ENCODE results near the gene ASB7.
"Not testable (repeated sequence)": the region's sequence is repeated elsewhere in the genome, so short reads cannot be mapped to it uniquely, and the experiment has no call there.

ASB7 gene, protein sequence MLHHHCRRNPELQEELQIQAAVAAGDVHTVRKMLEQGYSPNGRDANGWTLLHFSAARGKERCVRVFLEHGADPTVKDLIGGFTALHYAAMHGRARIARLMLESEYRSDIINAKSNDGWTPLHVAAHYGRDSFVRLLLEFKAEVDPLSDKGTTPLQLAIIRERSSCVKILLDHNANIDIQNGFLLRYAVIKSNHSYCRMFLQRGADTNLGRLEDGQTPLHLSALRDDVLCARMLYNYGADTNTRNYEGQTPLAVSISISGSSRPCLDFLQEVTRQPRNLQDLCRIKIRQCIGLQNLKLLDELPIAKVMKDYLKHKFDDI

DNA sequence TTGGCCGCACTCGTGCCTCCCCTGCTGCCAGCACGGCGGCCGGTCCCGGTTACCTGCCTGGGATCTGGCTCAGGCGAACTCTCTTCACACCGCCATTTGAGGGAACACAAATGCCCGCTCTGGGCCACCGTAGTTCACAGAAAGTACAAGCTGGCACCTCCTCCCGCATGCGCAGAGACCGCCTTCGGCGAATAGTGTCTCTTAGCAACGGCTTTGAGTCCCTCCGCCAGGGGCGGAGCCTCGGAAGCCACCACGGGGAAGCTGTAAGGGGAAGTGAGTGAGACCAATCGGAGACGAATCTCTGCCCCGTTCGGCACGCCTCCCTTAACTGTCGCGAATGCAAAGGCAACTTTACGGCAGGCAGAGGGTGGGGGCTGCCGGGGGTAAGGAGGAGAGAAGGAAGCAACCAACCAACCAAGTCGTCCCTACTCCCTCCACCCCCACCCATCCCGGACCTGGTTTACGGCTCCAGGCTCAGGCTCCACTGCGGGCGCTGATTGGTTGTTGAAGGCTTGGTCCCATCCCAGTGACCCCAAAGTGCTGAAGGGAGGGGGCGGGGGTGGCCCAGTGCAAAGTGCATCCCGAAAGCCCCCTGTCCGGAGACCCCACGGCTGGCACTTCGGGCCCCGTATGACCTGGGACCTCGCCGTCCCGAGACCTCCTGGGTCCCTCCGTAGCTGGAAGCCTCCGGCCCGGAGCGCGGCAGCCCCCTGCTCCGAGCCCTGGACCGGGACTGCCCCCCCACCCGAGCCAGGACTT lies at the start of gene ASB7, which contains the start of gene LINS1:
Gene ASB7 (plus strand): TSS at position 526 of the 759 bp plus-strand sequence. CDS start 9,628 bp downstream, outside the sequence.
Gene LINS1 (minus strand): TSS at position 121 of the 759 bp plus-strand sequence. CDS start 21,342 bp downstream, outside the sequence.
- peak; percentile 100 for DNase-seq

DNA sequence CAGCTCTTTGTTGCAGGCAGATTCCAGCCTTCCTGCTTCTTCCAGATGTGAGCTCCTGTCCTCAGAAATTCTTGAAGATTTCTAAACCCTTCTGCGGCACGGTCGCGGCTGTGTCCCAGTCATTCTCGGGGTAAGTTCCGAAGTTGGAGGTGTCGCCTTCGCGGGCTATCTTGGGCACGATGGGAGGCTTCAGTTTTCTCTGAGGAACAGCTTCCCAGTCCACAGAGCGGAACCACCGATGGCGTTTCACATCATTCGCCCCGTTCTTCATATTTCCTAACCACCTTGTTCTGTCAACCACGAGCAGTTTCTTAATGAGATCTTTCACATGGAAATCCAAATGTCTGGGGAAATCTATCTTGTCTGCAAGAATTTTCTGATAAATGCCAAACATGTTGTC lies 48.9 kb upstream of the ASB7 start:
- no peak for DNase-seq

DNA sequence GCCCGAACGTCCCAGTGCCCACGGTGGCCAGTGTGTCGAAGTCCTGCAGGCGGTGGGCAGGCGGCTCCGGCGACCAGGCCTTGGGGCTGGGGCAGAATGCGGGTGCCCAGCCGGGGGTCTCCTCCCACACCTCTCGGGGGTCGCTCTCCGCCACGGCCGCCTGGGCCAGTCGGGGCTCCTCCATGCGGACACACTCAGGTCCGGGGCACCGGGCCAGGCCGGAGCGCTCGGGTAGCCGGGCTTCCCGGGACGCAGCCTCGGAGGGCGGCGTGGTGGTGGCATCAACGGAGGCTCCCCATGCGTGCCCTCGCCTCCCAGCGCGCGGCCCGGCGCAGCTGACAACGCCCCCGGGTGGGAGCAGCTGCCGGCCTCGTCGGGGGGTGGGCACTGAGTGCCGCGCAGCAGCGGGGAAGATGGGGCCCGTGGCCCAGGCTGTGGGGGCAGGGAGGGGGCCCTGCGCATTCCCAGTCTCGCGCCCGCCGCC lies 43.6 kb upstream of the ASB7 start:
- no peak for DNase-seq

DNA sequence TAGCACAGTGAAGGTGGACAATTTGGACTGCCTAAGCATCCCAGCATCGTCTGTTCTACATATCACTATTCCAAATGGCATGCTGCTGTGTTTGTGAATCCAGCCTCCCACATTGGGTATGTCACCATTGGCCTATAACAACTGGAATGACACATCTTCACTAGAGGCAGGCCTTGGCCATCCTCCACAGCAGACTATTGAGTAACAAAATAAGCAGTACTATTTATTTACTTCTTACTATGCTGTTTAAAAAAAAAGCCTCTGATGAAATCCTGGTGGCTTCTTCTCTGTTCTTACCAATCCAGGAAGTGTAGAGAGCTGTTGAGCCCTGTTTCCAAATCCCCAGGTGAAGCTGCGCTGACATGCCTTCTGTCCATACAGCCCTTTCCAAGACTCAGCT lies 43.1 kb upstream of the ASB7 start:
- no peak for DNase-seq

DNA sequence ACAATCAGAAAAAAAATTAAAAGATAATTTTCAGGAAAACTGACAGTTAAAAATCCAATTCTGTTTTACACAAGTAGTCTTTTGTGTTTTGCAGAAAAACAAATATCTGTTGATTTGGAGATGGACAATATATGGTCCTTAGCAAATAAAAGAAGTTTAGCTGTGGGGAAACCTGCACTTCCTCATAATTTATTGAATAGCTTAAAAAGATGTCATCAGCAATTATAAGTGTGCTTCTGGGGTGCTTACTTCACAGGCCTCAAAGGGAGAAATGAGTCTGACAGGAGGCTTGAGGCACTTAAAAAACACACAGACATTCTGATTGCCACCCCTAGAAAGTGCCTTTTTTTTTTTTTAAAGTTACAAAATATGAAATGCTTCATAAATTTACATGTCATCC lies 42.1 kb upstream of the ASB7 start:
- DNase-seq, result no peak

DNA sequence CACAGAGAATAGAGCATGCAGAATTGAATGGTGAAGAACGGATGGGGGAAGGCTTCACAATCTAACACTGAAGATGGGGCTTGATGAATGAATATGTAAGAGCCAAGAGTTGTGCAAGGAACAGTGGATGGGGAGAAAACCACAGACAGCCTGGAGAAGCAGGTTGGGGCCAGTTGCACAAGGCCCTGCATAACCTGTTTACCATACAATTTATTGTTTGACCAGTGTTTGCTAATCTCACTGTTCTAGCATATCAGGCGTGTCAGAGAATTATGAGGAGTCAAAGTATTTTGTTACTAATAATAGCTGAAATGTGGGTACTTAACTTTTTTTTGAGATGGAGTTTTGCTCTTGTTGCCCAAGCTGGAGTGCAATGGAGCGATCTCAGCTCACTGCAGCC lies 36.8 kb upstream of the ASB7 start:
- no peak for DNase-seq

DNA sequence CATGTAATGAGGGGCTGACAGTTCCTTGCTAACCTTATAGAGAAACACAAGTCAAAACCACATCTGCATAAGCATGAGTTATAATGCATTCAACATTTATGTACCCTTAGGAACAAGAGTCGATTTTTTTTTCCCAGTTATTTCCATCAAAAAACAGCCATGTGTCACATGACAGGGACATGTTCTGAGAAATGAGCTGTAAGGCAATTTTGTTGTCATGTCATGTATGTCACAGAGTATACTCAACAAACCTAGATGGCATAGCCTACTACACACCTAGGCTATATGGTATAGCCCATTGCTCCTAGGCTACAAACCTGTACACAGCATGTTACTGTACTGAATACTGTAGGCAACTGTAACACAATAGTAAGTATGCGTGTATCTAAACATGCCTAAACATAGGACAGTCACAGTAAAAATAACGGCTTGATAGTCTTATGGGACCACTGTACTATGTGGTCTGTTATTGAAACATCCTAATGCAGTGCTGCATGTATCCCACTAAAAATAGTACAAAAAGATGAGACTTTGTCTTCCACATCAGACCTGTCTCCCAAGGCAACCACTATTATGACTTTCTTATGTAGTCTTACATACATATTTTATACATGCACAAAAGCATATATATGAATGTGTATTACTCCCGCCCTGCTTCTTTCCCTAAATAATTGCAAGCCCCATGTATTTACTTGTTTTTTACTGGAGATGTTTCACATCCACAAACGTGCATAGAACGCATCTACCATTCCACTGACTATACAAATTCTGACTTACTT lies 35.4 kb upstream of the ASB7 start:
- DNase-seq, result no peak

DNA sequence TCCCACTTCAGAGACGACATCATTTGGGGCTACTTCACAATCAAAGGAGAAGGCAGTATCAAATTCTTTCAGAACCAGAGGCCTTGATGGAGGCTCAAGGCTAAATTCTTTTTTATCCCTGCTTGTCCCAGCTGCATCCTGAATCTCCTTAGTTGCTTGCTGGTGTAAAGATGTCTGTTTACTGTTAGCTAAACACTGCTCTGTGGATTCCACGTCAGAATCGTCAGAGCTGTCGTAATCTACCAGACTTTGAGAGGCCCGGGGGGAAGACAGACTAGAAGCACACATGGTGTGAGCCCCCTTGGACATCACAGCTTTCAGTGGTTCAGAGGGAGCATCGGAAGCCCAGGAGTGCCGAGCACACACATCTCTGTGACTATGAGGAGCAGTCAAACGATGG lies 33.0 kb upstream of the ASB7 start:
- no peak for DNase-seq

DNA sequence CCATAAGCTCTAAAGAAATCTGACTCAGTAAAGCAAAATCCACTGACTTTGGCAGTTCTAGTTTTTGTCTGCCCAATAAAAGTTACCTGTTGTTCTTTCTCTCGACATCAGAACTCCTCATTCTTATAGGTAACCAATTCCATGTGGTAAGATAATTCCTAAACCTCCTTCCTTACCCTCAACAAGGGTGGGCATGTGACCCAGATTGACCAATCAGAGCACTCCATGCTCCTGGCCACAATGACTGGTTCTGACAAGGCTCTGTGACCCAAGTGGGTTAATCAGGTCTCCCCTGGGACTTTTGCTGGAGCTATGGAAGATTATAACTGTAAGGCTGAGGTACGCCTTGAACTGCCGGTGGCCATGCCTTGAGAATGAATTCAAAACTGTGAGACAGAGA lies 32.1 kb upstream of the ASB7 start:
- no peak for DNase-seq

DNA sequence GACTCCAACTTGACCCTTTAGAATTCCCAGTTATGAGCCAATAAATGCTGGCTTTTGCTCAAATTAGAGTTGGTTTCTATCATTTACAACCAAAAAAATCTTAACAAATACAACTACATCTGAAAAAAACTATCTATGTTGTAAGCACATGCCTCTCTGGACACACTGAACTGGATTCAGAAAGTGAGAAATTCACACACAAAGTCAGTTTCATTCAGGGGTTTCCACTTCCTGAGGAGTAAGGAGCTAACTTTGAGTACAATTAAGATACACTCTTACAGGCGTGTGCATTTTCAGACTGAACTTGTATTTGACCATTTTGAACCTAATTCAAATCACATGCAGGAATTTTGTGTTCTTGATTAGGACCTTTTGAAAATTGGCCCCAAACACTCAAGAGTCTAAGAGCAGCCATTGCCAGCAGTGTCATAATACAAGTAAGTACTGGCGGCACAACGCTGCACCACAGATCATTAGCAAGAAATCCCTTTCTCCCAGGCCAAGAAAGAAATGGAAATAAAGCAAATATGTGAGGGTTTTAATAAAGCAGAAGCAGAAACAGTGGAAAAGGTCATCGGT lies 31.6 kb upstream of the ASB7 start:
- DNase-seq, result no peak

DNA sequence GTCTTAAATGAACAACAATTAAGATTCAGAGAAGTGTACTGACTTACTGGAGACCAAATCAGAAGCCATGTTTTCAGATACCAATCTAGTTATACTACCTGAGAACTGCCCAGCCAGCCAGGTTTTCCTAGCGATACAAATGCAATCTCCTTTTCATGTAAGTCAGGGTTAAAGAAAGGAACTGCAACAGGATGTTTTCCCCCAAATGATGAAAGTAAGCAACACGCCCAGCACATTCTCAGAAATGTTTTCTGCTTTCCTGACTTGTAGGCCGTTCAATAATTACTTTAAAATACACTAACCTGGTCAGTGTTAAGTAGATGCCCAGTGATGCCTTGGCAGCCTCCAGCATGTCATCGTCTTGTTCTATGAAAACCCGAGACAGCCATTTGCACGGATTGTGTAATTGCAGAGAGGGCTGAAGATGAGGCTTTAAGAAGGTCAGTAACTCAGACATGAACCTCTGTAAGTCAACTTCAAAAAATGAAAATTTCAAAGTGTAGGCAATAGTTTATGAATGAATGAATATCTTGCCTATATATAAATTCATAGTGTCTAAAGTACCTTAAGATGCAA lies 30.7 kb upstream of the ASB7 start:
- no peak for DNase-seq

DNA sequence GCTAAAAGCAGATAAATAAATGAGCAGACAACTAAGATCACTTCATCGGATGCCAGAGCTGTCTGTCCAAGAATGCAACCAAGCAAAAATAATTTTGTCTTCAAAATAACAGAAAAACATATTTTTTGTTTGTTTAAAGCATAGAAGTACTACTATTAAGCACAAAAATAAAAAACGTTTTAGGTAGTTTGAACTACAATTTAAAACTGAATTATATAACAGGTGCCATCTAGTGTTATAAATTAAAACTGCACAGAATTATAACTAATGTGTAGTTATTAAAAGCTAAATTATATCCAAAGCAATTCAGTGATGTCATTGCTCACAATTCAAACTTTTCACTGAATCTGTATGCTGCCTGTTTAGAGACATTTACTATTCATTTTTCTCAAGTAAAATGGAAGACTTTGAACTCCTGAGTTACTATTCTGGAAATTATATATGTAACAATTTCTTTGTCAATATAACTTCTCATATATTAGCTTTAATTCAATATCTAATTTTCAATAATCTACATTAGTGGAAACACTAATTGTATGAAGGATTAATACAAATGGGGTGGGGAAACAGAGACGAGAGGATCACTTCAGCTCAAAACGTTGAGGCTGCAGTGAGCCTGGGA lies 29.9 kb upstream of the ASB7 start:
- no peak for DNase-seq

DNA sequence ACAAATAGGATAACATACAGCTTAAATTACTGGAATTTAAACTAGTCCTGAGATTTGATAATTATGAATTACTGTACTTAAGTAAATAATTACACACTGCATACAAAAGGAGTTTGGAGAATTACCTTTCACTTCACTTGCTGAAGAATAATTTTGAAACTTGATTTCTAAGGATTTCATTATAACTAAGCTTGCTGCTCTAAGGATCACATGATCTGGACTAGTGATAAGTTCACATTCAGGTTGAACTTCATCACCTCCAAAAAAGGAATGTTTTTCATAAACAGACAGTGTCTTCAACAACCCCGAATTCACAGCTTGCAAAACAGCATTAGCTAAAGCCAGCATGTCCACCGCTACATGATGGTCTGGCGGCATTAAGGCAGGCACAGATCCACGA lies 28.9 kb upstream of the ASB7 start:
- DNase-seq, result no peak

DNA sequence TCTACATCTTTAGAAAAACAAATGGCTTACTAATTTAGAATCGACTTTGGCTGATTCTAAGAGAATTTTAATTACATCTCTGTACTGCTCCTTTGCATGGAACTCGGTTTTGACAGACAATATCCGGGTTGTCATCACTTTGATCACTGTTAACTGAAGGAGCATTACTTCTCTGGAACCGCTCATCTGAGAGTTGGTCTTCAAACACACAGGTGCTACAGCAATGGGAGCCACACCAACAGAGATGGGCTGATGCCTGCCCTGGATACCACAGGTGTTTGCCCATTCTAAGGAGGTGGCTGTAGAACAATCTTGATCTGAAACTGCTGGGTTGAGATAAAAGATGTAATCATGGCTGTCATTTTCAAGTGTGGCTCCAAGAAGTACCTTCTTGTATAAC lies 22.0 kb upstream of the ASB7 start:
- DNase-seq, result no peak

DNA sequence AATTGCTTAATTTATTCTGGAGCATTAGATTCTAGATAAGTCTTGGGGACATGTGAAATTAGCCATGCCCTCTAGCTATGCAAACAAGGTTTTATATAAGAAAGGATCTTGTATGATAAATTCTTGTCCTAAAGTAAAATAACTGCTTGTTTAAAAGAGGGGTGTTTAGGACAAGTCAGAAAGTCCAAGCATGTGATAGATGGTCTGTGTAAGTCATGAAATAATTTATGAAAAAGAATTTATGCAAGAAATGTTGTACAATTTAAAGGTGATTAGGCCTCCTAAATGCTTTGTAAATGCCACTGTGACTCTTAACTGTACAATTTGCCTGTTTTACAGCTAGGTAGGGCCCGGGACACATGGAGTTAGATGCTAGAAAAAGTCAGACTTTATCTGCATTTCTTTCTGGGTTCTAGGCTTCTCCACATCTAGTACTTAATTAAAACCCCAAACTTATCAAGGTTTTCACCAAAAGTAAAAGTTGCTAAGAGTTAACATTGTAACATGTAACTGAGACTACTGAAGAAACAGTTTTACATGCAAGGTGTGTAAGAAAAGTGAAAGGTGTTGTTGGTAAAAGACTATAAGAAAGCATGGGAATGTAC lies 13.6 kb upstream of the ASB7 start:
- no peak for DNase-seq

DNA sequence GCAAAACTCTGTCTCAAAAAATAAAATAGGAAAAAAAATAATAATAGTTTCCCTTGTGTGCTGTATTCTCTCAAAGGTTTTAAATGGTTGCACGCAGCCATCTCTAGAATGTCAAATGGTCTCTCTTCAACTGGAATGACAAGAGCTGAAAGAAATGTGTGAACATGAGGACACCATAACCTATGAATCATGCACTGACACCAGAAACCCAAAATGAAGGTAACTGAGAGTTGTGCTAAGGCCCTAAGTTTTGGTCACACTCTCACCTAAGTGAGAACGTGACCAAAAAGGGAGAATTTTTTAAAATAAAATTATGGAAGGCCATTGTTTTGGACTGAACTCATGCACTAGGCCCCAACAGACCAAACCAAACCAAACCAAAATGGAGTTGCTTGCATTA lies 11.2 kb upstream of the ASB7 start:
- not testable (repeated sequence) for DNase-seq

DNA sequence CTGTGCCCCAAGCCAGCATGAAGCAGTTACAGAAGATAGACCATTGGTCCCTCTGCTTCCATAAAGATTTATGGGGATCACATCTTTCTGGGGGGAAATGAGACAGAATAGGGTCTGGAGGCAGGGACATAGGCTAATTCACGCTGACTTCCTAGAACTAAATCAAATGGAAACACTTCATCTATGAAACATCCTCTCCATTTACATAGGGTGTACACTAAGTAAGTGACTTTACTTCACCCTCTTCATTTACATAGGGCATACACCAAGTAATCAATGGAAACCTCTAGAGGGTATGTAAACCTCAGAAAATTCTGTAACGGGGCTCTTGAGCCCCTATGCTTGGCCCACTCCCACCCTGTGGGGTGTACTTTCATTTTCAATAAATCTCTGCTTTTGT lies 10.6 kb upstream of the ASB7 start:
- DNase-seq, result no peak

DNA sequence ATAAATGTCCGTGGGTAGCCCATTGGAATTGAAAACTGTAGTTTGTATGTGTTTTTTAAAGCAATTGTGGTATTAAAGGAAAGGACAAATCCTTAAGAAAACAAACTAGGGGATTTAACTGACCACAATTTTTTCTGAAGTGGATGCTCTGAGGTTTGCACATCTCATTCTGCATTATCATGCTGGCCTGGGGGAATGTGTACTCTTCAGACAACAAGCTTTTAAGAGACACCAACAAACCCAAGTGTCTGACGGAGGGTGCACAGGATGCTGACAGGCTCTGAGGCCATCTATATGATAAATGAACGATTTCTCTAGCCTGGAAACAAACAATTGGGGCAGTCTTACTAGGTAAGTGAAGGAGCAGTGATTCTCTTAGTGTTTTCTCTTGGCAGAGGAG lies 9.5 kb upstream of the ASB7 start:
- no peak for DNase-seq

DNA sequence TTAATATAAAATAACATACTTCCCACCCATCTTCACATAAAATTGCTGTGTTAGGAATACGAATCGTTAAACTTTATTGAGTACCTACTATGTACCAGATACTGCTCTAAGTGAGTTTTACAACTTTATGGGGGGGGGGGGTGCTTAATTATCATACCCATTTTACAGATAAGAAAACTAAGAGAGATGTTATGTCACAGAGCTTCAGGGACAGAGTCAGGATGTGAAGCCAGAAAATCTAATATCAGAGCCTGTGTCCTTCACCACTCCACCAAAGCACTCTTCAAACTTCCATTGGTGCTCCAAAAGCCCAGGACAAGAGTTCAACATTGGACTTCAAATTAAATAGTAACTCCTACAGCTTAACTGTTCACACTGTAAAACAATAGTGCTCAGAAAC lies 9.0 kb upstream of the ASB7 start:
- no peak for DNase-seq

DNA sequence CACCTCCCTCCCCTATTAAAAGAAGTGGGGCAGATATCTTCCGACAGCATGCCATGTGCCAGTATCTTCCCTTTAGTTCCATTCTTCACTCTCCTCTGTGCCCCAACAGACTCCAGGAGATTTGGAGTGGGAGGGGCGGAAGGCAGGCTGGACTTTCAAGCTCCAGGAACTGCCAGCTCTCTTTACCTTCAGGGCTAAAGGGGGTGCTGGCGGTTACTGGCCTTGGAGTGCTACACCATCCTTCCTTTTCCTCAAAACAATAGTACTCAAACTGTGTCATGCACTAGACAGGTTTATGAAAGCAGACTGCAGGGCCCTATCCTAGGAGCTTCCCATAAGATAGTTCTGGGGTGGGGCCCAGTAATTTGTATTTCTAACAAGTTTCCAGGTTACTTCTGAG lies 6.4 kb upstream of the ASB7 start:
- no peak for DNase-seq

DNA sequence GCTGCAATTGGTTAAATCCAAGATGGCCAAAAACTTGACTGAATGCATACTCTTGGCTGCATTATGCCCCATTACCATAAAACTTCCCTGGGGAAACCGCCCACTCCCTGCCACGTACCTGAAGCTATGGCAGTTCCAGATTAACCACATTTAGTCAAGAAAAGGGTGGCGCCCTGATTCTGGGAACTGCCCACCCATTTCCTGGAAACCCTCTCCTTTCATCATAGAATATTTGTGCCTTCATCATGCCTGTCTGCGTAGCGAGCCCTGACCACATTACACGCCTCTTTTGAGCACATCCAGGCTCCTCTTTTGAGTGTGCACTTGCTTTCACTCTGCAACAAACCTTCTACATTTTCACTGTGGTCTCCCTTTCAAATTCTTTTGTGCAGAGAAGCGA lies 5.6 kb upstream of the ASB7 start:
- peak; percentile 95 for DNase-seq

DNA sequence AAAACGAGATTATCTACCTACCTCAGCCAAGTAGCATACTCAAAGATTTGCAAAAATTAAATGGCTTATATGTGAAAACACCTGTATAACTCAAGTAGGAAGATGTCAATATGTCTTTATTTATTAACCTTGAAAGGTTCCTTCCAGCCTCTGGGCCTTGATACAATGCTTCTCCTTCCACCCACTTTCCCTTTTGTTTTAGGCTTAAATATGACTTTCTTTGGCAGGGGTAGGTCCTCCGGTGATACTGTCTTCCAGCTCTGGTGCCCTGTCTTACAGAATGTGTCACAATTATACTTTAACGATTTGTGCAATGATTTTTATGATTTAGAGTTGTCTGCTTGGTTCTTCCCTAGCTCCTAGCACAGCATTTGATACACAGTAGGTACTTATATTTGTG lies 4.5 kb upstream of the ASB7 start:
- no peak for DNase-seq

Measured in activated effector memory CD4-positive, alpha-beta T cell treated with anti-CD3 and anti-CD28 coated beads, Interleukin-2, amount 50 U/mL, for 16 hours (primary cell).